Transverse colon (tissue), 4 donors: ENCODE data around the gene ENAH.

Experiments used
- CTCF ChIP-seq, 5 experiments: fragments of 200-600 bp in 3 of 5; fragments of 450-650 bp in 2 of 5; sonication (generic) in 3 of 5; IDR thresholded peaks; 1 replicate in 2 of 5; 2 replicates in 3 of 5; pipeline ENCODE4 v1.5.1; 2016 to 2017; ENCODE audit warnings: antibody characterized with exemption in 5 of 5, inconsistent platforms in 3 of 5, mild to moderate bottlenecking in 2 of 5, moderate library complexity in 1 of 5
- EP300 ChIP-seq: sonication (generic); formaldehyde crosslinking; IDR thresholded peaks from one replicate; pipeline ENCODE4 v1.6.1; 2017; ENCODE audit warnings: antibody characterized with exemption, low read depth
- POLR2AphosphoS5 ChIP-seq, 3 donors: sonication (generic); formaldehyde crosslinking; IDR thresholded peaks; one replicate each; pipeline ENCODE4 v1.6.1; 2016; ENCODE audit warnings: antibody characterized with exemption in 3 of 3

GRCh38 chr1:225522588-225523262, 130.2 kb downstream of the ENAH start:
- TF ChIP-seq CTCF (IDR thresholded peaks at IDR 0.05) = no peak
- TF ChIP-seq POLR2AphosphoS5 (IDR thresholded peaks at IDR 0.05) = no peak
- no peak for TF ChIP-seq EP300
